Stimulated activated CD4-positive, alpha-beta T cell treated with anti-CD3 and anti-CD28 coated beads, Interleukin-2, amount 100 ng/mL, for 4 hours (primary cell): Measurements from ENCODE around the gene HLCS.

Source experiments
- DNase-seq: peaks from one replicate; pipeline ENCODE4 v3.0.0-alpha.2; 2020; ENCODE audit warnings: low read depth

Gene HLCS

DNA sequence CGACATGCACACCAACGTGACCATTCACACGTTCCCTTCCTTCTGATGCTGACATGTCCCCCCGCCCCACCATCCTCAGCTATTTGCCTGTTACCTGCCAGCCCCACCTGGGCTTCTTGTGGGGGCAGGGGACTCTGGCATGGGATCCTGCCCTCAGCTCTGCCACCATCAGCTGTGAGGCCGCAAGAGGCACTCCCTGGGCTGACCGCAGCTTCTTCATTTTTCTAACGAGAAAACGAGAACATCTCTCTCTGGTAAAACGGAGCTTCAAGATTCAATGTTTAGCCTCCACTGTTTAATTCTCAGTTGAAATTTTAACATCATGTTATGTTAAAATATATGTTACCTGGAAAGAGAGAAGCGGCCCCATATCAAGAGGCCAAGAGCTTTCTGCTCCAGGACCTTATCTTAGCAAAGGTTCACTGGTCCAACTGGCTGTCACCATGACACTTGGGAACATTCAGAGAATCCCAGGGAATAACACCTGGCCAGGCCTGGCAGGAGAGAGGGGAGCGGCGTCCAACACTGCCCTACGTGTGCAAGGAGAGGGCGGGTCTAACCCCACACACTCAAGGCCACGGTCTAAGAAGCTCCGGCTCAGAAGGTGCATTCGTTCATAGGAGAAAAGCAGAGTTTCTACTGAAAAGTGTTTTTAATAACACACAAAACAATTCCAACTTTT is 51.3 kb downstream of the HLCS start:
- no peak for DNase-seq

DNA sequence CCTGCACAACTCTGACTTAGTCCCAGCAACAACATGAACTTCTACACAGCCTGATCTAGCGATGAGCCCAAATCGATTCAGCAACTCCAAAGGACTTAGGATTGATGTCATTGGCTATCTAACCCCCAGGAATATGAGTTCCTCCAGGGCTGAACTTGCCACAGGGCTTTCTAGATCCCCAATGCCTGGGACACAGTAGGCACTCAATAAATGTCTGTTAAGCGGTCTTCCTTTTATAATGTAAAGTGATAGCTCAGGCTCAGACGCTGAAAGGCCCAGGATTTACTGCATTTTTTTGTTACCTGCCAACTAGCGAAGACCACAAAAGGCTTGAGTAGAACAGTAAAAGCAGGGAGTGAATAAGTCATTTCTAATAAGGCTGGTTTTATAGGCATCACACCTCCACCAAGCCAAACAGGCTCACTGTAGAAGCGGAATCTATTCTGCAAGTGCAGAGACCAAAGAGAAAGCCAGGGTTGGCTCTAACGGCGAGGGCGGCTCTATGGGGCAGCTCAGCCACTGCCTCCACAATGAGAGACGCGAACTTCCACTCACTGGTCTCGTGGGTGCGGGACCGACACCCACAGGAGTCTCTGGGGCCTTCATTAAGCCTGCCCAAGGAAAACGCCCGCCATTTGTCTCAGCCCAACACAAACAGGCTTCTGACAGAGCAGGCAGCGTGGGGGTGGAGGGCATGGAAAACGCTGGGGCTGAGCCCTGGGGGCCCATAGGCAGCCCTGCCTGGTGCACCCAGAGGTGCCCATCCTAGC is 52.0 kb downstream of the HLCS start:
- no peak for DNase-seq

DNA sequence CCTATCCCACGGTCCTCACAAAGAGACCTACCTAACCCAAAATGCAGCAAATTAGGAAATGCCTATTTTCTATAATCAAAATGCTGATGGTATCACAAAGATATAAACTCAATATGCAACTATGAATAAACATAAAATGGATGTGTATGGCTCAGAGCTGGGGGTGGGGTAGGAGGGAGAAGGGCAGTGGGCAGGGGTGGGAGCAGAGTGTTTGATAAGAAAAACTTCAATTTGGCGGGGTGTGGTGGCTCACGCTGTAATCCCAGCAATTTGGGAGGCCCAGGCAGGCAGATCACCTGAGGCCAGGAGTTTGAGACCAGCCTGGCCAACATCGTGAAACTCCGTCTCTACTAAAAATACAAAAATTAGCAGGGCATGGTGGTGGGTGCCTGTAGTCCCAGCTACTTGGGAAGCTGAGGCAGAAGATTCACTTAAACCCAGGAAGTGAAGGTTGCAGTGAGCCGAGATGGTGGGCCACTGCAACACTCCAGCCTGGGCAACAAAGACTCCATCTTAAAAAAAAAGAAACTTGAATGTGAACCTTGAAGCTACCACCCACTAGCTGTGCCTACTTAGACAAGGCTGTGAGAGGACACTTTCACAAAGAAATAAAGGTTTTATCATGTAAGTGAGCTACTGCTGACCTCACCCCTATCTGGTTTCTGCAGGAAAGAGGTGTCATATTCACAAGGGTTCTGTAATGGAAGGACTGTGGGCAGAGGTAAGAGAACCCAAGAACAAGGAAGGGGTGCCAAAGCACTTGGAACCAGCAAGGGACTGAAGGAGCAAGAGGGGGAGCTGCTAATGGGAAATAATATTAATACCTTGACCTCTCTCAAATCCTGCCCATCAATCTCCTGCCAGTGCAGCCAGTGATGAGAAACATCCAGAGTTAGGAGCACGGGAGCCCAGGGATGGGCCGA is 53.0 kb downstream of the HLCS start:
- DNase-seq = no peak

DNA sequence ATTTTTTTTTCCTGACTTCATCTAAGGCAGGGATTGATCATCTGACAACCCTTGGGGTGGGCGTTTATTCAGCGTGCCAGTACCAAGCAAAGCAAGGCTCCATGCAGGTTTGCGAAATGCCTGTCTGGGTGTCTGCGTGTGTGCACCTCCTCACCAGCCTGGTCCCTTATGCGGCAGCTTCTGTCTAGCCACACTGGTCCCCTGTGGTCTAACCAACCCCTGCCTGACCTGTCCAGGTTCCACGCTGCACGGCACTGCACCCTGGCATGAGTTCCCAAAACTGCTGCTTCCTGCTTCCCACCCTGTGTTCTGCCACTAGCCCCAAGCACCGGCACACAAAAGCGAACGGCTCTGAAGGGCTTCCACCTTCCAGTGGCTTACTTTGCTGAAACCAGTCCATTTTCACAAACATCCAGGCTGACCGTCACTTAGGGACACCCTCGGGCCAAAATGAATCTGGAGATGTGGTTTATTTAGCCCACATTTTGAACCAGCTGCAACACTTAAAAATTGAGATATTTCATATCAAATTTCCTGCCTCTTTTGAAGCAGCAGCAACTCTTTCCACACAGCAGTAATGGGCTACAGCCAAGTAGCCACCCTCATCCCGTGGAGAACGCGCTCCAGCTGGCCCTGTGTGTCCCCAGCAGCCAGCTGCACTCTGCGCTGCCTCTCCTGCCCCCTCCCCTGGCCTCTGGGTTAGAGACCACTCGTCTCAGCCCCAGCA is 55.7 kb downstream of the HLCS start:
- no peak for DNase-seq

DNA sequence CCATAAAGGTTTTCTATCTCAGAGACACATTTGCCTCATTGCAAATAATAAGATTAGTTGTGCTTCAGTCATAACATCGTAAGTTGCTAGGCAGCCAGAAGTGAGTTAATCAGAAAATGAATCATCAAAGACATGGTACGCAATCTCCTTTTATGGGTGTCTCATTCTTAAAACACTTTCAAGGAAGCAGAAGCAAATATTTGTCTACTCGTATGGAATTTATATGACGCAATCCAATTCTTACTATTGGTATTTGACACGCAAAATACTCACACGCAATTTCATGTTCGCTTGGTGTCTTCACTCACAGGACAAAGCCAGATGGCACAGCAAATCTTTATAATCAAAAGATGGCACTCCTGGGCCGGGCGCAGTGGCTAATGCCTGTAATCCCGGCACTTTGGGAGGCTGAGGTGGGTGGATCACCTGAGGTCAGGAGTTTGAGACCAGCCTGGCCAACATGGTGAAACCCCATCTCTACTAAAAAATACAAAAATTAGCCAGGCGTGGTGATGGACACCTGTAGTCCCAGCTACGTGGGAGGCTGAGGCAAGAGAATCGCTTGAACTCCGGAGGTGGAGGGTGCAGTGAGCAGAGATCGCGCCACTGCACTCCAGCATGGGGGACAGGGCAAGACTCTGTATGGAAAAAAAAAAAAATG is 56.4 kb downstream of the HLCS start:
- DNase-seq = no peak

DNA sequence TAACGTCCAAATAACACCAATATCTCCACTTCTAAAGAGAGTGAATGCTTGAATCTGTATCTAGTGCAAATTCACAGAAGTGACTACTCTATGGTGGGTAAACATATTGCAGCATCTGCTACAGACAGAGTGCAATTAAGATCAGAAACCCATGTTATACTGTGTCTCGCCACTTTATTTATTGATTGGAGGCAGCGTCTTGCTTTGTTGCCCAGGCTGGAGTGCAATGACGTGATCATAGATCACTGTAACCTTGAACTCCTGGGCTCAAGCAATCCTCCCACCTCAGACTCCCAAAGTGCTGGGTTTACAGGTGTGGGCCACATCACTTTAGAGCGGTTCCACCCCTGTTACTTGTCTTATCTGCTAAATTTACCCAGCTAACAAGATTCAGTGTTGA is 57.0 kb downstream of the HLCS start:
- no peak for DNase-seq

DNA sequence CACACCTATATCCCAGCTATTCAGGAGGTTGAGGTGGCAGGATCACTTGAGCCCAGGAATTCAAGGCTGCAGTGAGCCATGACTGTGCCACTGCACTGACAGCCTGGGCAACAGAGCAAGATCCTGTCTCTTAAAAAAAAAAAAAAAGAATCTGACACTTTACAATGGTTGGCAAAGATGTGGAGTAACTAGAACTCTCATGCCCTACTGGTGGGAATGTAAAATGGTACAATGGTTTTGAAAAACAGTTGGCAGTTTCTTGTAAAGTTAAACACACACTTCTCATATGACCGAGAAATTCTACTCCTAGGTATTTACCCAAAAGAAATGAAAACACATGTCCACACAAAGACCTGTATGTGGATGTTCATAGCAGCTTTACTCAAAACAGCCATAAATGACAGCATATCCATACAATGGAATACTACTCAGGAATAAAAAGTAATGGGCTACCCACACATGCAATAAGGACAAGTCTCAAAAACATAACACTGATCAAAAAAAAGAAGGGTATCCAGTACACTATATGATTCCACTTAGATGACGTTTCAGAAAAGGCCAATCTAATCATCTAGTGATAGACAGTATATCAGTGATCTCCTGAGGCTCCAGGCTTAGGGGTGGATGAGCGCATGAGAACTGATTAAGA is 58.1 kb downstream of the HLCS start:
- no peak for DNase-seq

DNA sequence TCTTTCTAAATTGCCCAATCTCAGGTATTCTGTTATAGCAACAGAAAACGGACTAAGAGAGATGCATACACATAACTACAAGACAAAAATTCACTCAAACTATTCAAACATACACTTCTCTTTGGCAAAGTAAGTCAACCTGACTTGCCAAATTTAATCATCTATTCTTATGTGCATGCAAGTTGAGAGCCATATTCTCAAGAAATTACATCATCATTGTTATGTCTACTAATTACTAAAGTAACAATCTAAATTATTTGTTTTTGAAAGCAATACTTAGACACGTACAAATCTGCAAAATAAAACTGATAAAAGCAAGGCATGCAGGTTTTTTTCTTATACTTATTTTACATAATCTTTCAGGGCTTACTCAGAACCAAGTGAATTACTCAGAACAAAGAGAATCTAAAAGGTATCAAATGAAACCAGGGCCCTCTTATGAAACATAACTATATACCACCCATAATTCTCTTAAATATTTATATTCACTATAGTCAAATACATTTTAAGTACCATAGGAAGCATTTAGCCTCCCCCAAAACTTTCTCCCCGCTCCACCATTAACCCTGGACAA is 62.3 kb downstream of the HLCS start:
- no peak for DNase-seq

DNA sequence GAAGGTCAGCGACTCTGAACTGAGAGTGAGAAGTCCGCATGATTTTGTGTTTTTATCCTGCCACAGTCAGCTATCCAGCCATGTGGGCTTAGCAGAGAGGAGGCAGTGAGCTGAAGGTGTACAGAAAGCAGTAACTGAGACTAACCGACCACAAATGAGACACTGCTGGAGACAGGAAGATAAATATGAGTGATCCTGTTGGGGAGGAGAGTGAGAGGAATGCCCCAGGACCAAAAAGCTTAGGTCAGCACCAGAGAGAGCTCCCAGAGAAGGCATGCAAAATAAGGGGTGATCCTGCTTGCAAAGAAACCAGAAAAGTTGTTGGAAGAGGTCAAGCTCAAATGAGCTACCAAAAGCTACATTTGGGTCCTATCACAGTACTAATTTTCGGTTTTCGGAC is 63.7 kb downstream of the HLCS start:
- no peak for DNase-seq

DNA sequence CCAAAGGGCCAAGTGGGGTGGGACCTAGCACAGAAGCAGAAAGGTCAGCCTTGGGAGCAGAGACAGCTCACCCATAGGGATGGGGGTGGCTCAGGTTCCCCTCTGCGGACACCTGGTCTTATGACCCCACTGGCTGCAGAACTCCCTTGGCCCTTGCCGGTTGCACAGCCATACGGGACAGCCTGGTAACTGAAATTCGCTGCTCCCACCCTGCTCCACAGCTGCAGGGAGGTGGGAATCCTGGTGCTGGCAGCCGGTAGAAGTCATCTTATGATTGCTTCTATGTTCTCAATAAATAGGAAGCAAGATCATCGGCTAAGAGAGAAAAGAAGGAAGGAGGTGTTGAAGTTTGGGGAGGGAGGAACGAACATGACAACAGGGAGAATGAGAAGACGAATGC is 64.1 kb downstream of the HLCS start:
- no peak for DNase-seq

DNA sequence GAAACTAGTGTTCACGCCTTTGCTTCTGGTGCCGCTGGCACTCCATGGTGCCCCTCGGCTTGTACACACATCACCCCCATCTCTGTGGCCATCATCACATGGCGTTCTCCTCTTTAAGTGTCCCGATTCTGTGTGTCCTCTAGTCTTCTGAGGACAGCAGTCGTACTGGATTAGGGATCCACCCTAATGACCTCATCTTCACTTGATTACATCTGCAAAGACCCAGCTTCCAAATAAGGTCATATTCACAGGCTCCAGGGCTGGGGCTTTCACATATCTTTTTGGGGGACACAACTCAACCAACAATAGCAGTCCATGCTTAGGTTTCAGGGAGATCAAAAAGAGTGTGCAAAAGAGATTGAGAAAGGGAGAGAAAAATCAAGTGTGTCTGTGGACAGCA is 64.9 kb downstream of the HLCS start:
- DNase-seq = no peak

DNA sequence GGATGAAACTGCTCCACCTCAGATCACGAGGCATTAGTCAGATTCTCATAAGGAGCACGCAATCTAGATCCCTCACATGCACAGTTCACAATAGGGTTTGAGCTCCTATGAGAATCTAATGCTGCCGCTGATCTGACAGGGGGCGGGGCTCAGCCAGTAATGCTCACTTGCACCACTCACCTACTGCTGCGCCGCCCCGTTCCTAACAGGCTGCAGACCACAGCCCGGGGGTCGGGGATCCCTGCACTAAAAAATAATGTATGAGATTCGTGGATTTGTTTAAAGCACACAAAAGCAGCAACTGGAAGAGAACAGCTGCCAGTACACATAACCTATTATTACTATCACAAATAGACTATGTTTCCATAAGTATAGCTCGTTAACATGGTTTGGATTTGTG is 72.9 kb downstream of the HLCS start:
- DNase-seq = no peak

DNA sequence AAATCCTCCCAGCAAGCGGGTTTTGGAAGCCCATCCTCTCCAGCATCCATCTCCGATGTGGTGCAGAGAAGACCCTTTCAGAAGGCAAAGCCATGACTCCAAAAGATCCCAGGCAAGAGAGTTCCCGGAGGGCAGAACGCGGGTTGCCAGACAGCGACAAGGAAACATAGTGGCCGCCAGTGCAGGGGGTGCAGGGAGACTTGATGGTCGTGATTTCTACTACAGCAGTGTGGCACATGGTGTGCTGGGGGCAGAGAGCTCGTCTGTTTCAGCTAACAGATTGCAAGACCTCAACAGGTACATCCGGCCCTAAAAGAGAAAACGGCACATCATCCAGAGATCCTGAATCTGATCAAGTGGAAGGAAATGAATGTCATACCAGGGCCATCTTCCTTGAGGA is 74.3 kb downstream of the HLCS start:
- no peak for DNase-seq

DNA sequence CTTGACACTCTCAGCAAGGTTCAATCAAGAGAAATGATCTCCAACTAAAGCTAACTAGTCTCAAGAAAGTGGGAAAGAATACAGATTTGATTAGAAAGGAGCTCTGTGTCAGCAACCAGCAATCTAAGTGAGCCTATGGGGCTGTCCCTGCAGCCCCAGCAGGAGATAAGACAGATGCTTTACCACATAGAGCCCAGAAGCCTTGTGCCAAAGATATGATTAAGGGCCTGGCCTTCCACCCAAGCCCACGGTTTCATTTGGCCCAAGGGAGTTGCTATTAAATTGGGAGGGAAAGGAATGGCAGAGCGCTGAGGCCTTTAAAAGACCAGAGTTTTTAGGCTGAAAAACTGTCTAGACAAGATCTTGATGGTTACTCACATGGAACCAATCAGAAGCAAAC is 74.8 kb downstream of the HLCS start:
- DNase-seq = no peak

DNA sequence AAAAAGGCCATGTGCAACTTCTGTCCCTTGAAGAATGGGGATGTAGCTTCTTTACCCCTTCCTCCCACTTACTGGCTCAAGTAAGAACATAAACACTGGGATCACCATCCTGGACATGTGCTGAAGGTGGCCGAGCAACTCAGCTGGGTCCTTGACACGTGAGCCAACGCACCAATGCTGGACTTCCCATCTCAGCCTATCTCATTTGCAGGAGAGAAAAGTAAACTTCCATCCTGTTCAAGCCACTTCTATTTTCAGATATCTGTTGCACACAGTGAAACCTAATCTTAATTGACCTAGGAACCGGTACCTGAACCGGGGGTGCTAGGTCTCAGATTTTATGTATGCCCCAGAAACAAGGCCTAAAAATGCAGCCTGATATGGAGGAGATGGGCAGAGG is 75.3 kb downstream of the HLCS start:
- no peak for DNase-seq

DNA sequence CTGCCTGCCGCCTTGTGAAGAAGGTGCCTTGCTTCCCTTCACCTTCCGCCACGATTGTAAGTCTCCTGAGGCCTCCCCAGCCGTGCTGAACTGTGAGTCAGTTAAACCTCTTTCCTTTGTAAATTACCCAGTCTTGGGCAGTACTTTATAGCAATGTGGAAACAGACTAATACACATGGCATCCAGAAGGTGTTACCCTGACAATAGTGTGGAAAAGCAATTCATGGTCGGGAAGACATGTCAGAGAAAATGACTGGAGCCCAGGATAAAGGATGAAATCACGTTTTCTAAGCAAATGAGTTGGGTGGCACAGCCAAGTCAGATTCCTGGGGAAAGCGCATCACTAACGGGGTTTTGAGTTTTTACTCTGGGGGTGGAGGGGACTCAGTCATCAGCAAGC is 76.4 kb downstream of the HLCS start:
- DNase-seq = no peak

DNA sequence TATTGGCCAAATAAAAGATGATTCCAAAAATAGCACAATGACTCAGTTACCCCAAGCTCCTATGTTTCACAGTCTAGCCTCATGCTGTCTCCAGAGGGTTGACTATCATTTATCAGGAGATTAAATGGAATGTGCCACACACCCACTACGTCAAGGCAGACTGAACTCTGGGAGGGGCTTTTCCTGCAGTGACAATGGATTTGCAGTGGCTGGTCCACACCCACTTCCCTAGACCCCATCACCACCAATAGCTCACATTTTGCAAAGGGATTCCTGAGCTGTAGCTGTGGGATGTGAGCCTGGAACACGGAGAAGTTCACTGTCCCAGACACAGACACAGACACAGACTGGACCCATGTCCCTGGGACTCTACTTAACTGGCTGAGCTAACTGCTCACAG is 77.1 kb downstream of the HLCS start:
- no peak for DNase-seq

DNA sequence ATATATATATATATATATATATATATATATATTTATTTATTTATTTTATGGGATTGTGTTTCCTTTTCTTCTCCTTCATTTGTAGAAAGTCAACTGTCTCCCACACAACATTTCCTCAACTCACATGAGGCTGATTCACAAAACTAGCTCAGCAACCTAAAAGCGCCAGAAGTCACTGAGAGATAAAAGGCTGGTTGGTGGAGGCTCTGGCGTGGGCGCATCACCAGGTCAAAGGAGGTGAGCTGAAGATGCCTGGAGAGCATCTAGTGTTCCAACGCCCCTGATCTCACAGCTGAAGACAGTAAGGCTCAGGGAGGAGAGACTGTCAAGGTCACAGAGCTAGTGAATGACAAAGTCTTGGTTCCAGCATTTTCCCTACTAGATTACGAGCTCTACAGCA is 78.0 kb downstream of the HLCS start:
- DNase-seq = no peak

DNA sequence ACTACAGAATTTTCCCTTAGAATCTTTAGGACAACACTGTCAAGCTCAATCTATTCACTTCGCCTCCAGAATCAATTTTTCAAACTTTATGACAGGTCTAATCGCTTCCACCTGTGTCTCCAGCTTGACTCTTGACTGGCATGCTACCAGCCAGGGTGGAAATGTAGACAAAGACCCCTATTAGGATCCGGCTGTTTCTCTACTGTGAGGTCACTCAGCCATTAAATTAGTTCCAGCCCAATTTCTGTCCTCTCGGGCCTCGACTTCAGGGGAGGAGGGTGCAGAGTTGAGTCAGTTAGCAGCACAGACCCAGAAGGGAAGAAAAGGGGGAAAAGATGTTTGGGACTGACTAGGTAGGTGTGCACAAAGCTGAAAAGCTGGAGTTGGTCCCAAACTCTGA is 78.5 kb downstream of the HLCS start:
- DNase-seq = no peak

DNA sequence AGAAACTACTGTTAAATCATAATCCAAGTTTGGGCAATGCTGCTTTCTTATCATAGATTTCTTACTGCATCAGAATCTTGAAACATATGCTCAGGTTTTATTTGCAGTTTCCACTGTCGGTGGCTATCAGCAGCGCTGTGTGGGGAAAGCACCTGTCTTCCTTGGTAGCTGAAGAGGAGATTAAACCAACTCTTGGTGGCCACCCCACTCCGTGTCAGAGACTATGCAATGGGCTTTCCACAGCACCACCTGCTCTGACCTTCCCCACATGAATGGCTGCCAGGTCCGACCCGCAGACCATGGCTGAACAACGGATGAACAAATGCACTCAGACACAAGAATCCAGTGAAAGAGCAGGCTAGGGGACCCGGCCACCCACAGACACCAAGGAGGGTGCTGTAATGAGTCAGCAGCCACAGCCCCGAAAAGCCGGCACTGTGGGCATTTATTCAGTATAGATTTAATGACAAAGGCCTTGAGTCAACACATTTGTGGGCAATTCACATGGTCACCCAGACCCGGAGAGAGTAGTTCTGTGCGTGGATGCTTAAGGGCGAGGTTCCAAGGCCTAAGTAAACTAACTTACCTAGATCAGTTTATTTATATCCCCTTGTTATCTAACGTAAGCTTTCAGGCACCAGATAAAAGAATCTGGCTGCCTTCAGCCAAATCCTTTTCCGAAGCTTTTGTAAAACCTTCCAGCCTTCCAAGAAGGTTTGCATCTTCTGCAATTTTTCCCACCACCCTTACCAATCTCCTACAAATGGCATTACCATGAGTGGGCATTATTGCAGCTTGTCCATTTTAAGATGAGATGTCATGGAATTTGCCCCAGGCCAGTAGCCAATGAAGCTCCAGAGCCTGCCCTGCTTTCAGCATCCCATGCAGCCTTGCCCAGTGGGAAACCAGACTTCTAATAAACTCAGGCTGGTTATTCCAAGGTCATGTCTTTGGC is 82.7 kb downstream of the HLCS start:
- no peak for DNase-seq
